Measurements from ENCODE around the gene CGB8. TPM values are rescaled to one million over a fixed set of nuclear protein-coding genes. Genes with fewer than 3 reads are reported as not detected.

CGB8 gene
- total RNA-seq, 2 donors from 2014 or later: not detected

DNA sequence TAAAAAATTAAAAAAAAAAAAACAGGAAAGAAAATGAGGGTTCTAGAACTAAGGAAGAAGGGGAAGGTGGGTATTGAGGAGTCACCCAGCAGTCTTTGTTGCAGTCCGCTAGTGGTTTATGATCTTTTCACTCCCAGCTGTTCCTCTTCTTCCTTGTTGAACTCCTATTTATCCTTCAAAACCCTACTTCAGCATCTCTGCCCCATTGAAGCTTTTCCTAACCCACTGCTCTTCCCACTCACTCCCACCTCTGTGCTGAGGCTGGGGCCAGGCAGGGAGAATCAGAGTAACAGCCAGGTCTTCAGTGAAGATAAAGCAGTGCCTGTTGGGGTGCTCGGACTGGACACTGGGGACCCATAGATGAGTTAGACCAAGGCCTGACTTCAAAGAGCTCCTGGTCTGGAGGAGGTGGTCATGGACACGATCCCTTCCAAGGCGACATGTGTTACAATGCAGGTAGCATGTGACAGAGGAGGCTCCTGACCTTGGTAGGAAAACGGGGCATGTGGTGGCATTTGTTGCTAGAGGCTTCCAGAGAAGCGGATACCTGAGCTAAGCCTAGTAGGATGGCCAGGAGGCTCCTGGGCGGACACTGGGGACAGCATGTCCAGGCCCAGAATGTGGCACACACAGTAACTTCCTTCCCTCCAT, 43.8 kb downstream of the CGB8 start:
- ATAC-seq (no peak), DNase-seq (no peak)
- no peaks in the 10 kb centered on the region for H3K27me3 ChIP-seq
- intact Hi-C loops (cut with DNase I): no loop called here
- no peaks in the 10 kb centered on the region for H3K4me1 ChIP-seq
- H3K4me3 ChIP-seq: no peak overlapping the region
- no peaks in the 10 kb centered on the region for H3K9me3 ChIP-seq
- no peak overlapping the region for H3K27ac ChIP-seq
- TF ChIP-seq POLR2A (IDR thresholded peaks at IDR 0.05): no peak
- TF ChIP-seq, protein P1, sequence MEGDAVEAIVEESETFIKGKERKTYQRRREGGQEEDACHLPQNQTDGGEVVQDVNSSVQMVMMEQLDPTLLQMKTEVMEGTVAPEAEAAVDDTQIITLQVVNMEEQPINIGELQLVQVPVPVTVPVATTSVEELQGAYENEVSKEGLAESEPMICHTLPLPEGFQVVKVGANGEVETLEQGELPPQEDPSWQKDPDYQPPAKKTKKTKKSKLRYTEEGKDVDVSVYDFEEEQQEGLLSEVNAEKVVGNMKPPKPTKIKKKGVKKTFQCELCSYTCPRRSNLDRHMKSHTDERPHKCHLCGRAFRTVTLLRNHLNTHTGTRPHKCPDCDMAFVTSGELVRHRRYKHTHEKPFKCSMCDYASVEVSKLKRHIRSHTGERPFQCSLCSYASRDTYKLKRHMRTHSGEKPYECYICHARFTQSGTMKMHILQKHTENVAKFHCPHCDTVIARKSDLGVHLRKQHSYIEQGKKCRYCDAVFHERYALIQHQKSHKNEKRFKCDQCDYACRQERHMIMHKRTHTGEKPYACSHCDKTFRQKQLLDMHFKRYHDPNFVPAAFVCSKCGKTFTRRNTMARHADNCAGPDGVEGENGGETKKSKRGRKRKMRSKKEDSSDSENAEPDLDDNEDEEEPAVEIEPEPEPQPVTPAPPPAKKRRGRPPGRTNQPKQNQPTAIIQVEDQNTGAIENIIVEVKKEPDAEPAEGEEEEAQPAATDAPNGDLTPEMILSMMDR (IDR thresholded peaks at IDR 0.05): no peak
- peaks cover 0 to 18% of the 10 kb centered on the region in 2 donors for H3K36me3 ChIP-seq (replicated peaks in 1 of 2; ENCODE audit: insufficient read depth in 1 of 2, low read depth in 2 of 2)
- 93 to 97% methylated on average over 7 of the region's 7 CpGs for WGBS, 2 donors

DNA sequence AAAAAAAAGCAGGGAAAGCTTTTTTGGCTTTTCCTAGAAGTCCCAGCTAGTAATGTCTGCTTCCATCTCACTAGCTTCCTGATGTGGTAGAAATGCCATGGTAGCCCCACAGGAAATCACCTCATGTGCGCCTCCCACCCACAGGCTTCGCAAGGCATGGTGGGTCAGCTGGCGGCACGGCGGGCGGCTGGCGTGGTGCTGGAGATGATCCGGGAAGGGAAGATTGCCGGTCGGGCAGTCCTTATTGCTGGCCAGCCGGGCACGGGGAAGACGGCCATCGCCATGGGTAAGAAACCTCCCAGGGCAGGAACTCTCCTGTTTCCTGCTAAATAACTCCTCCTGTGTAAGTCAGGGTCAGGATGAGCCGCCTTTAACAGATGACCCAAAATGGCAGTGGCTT, 44.8 kb downstream of the CGB8 start:
- no peaks in the 10 kb centered on the region for H3K27me3 ChIP-seq
- no peak for DNase-seq
- WGBS, 2 donors: 96 to 97% methylated on average over 15 of the region's 15 CpGs
- no peak overlapping the region for H3K4me3 ChIP-seq
- peaks cover 0 to 18% of the 10 kb centered on the region in 2 donors for H3K36me3 ChIP-seq (replicated peaks in 1 of 2; ENCODE audit: insufficient read depth in 1 of 2, low read depth in 2 of 2)
- ATAC-seq: no peak
- H3K27ac ChIP-seq: no peak overlapping the region
- intact Hi-C loops (cut with DNase I): no loop called here
- H3K9me3 ChIP-seq: no peaks in the 10 kb centered on the region
- H3K4me1 ChIP-seq: no peaks in the 10 kb centered on the region
- no peak for TF ChIP-seq POLR2A (IDR thresholded peaks at IDR 0.05)
- TF ChIP-seq, protein P1 (IDR thresholded peaks at IDR 0.05): no peak

DNA sequence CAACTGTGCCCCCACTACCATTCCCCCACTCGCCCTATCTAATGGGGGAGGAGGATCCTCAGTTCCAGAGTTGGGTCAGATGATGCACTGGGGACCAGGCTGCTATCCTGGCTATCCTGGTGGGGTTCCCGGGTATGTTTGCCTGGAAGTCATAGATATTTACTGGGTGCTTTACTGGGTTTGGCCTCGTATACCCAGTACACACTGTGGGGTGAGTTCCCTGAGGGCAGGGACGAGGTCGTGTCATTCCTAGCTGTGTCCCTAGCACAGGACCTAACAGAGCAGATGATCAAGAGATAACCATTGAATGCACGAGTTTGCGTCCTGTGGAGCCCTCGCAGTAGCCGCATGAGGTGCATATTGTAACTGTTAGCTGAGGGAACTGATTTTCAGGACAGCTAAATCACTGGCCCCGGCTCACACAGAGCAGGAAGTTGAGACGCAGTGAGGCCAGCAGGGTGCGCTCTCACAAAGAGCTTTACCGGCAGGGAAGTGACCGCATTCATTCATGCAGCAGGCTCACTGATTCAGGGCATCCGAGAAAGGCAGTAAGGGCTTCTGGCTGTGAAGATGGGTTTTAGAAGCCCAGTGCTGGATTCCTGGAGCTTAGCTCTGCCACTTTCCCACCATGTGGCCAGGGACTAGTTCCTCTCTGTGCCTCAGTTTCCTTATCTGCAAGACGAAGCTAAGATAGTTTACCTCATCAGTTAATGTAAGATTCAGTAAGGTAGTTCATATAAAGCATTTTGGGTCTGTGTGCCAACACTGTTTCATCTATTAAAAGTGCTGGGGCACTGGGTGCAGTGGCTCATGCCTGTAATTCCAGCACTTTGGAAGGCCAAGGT, 49.2 kb downstream of the CGB8 start:
- ATAC-seq (peak; percentile 63), DNase-seq (peak; percentile 51 to 67 (median 57))
- peaks cover 4% of the 10 kb centered on the region for H3K4me1 ChIP-seq
- no peak overlapping the region for H3K27ac ChIP-seq
- no peaks in the 10 kb centered on the region for H3K9me3 ChIP-seq
- WGBS, 2 donors: 46 to 68% methylated on average over 10 to 16 of the region's 16 CpGs
- intact Hi-C loops (cut with DNase I): no loop called here
- peaks cover 0 to 8% of the 10 kb centered on the region in 2 donors for H3K36me3 ChIP-seq (replicated peaks in 1 of 2; ENCODE audit: insufficient read depth in 1 of 2, low read depth in 2 of 2)
- no peak overlapping the region for H3K4me3 ChIP-seq
- TF ChIP-seq, protein P1 (IDR thresholded peaks at IDR 0.05): peak; percentile 43 to 62 (median 54)
- TF ChIP-seq POLR2A (IDR thresholded peaks at IDR 0.05): no peak
- no peaks in the 10 kb centered on the region for H3K27me3 ChIP-seq

DNA sequence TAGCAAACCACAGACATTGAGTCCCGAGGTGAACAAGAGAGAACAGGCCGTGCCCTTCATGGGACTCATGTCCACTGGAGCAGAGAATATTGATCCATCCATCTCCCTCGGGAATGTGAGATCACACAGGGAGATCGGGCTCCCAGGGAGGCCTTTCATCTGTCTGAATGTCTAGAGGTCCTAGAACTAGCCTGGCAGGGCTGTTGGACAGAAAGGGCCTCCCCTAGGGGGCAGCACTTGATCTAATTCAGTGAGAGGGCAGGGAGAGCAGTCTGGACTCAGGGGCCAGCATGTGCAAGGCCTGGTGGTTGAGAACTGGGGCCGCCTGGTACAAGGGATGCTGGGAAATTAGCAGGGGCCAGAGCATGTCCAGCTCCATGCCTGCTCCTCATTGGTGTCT, 50.9 kb downstream of the CGB8 start:
- intact Hi-C loops (cut with DNase I): no loop called here
- ATAC-seq (no peak), DNase-seq (peak; percentile 32 to 63 (median 52))
- Histone ChIP-seq H3K4me1 (peaks cover 11% of the 10 kb centered on the region), H3K36me3 (replicated peaks in 1 of 2; ENCODE audit: insufficient read depth in 1 of 2, low read depth in 2 of 2) (no peaks in the 10 kb centered on the region), H3K27ac (no peak overlapping the region), H3K9me3 (no peaks in the 10 kb centered on the region), H3K27me3 (no peaks in the 10 kb centered on the region), H3K4me3 (no peak overlapping the region)
- WGBS, 2 donors: 45% methylated on average over 5 of the region's 5 CpGs; no CpG with 5 or more reads in 1 of the 2 donors
- TF ChIP-seq, protein P1 (IDR thresholded peaks at IDR 0.05): peak in 4 of 7 experiments; percentile 19 to 35 (median 26)
- TF ChIP-seq POLR2A (IDR thresholded peaks at IDR 0.05): no peak

Small RNA genes lying within 50 kb of the gene (microRNA-seq; reads per million reads assigned to microRNA genes)
- 0 to 0.45 reads per million in 2 donors for gene MIR6798 (ENCODE audit: borderline number of aligned reads in 2 of 2, borderline replicate concordance in 2 of 2)

Small RNA genes lying within 50 kb of the gene (small RNA-seq; reads per million reads assigned to genes)
- gene MIR6798: not detected
- not detected for gene RN7SL708P

Other genes with a start within 250 kb of the CGB8 start
- gene BCAT2, start 238.1 kb downstream of the CGB8 start, total RNA-seq: 10 to 100 TPM; 34.5 to 56.0 TPM
- gene HSD17B14, start 212.6 kb downstream of the CGB8 start, total RNA-seq: 1 to 10 TPM; 2.1 to 3.3 TPM
- gene PLEKHA4, start 180.5 kb downstream of the CGB8 start, total RNA-seq: 10 to 100 TPM in 1 of 2 donors, 1 to 10 TPM in 1; 6.5 to 21.1 TPM
- 10 to 100 TPM; 17.9 to 49.4 TPM for gene PPP1R15A, start 176.7 kb downstream of the CGB8 start, total RNA-seq
- not detected for gene TULP2, start 150.4 kb downstream of the CGB8 start, total RNA-seq
- 100 to 1,000 TPM; 129 to 170 TPM for gene NUCB1, start 148.8 kb downstream of the CGB8 start, total RNA-seq
- gene DHDH, start 115.4 kb downstream of the CGB8 start, total RNA-seq: not detected
- 10 to 100 TPM; 15.3 to 22.7 TPM for gene BAX, start 94.2 kb downstream of the CGB8 start, total RNA-seq
- gene FTL, start 83.8 kb downstream of the CGB8 start, total RNA-seq: 1,000 to 10,000 TPM; 1,824 to 3,385 TPM
- gene GYS1, start 55.8 kb downstream of the CGB8 start, total RNA-seq: 10 to 100 TPM in 1 of 2 donors, 1 to 10 TPM in 1; 7.5 to 17.8 TPM
- gene RUVBL2, start 55.2 kb downstream of the CGB8 start, total RNA-seq: 10 to 100 TPM; 46.5 to 47.2 TPM
- gene LHB, start 32.0 kb downstream of the CGB8 start, total RNA-seq: 10 to 100 TPM in 1 of 2 donors, not detected in 1; 45.8 TPM
- gene CGB3, start 24.8 kb downstream of the CGB8 start, total RNA-seq: not detected
- gene CGB2, start 17.2 kb downstream of the CGB8 start, total RNA-seq: not detected
- gene CGB1, start 12.2 kb downstream of the CGB8 start, total RNA-seq: not detected
- not detected for gene CGB5, start 5.3 kb downstream of the CGB8 start, total RNA-seq
- not detected for gene CGB7, start 8.6 kb upstream of the CGB8 start, total RNA-seq
- gene NTF4, start 15.7 kb upstream of the CGB8 start, total RNA-seq: not detected
- gene KCNA7, start 23.6 kb upstream of the CGB8 start, total RNA-seq: not detected
- gene SNRNP70, start 36.3 kb upstream of the CGB8 start, total RNA-seq: 100 to 1,000 TPM; 199 to 588 TPM
- gene LIN7B, start 65.3 kb upstream of the CGB8 start, total RNA-seq: 10 to 100 TPM in 1 of 2 donors, 1 to 10 TPM in 1; 8.3 to 24.1 TPM
- gene C19orf73, start 70.0 kb upstream of the CGB8 start, total RNA-seq: 1 to 10 TPM in 1 of 2 donors, not detected in 1; 2.3 TPM
- gene PPFIA3, start 70.4 kb upstream of the CGB8 start, total RNA-seq: 10 to 100 TPM in 1 of 2 donors, 1 to 10 TPM in 1; 6.7 to 15.2 TPM
- 1 to 10 TPM; 2.1 to 4.3 TPM for gene HRC, start 106.3 kb upstream of the CGB8 start, total RNA-seq
- 10 to 100 TPM; 15.8 to 28.0 TPM for gene TRPM4, start 108.7 kb upstream of the CGB8 start, total RNA-seq

Measured in body of pancreas (tissue), 4 donors.